GM21515 (cell line): ENCODE results near the gene GHRHR.

Source experiments
- ATAC-seq: cut with Tn5 transposase; IDR thresholded peaks from one replicate; pipeline ENCODE4 v1.9.1; 2021; ENCODE audit not compliant: unreplicated experiment

The GHRHR gene

GRCh38 chr7:30928254-30928872, 35.4 kb upstream of the GHRHR start:
- ATAC-seq = no peak

GRCh38 chr7:30929686-30930085, 34.1 kb upstream of the GHRHR start:
- no peak for ATAC-seq

GRCh38 chr7:30930621-30931020, 33.1 kb upstream of the GHRHR start:
- no peak for ATAC-seq

- ATAC-seq = no peak
Measured at GRCh38 chr7:30931161-30931928, 32.4 kb upstream of the GHRHR start.

GRCh38 chr7:30931929-30932540, 31.7 kb upstream of the GHRHR start:
- ATAC-seq = no peak

GRCh38 chr7:30932562-30932961, 31.2 kb upstream of the GHRHR start:
- no peak for ATAC-seq

- ATAC-seq = no peak
Measured at GRCh38 chr7:30933124-30933974, 30.4 kb upstream of the GHRHR start.

GRCh38 chr7:30934225-30934624, 29.5 kb upstream of the GHRHR start:
- ATAC-seq = no peak

GRCh38 chr7:30934732-30935568, 28.8 kb upstream of the GHRHR start:
- ATAC-seq = no peak

GRCh38 chr7:30935569-30935877, 28.2 kb upstream of the GHRHR start:
- ATAC-seq = no peak

- no peak for ATAC-seq
Measured at GRCh38 chr7:30936650-30937245, 27.0 kb upstream of the GHRHR start.

- no peak for ATAC-seq
Measured at GRCh38 chr7:30937416-30937815, 26.3 kb upstream of the GHRHR start.

GRCh38 chr7:30938435-30939316, 25.1 kb upstream of the GHRHR start:
- peak; percentile 78 for ATAC-seq

GRCh38 chr7:30941582-30942323, 22.0 kb upstream of the GHRHR start:
- no peak for ATAC-seq

- ATAC-seq = no peak
Measured at GRCh38 chr7:30950197-30950596, 13.6 kb upstream of the GHRHR start.

- no peak for ATAC-seq
Measured at GRCh38 chr7:30954914-30955313, 8.8 kb upstream of the GHRHR start.

- ATAC-seq = no peak
Measured at GRCh38 chr7:30956704-30957103, 7.0 kb upstream of the GHRHR start.

GRCh38 chr7:30965372-30965771, 1.6 kb downstream of the GHRHR start:
- no peak for ATAC-seq

GRCh38 chr7:30965883-30966282, 2.1 kb downstream of the GHRHR start:
- no peak for ATAC-seq
